A549 (cell line): ENCODE data around the gene SLCO2B1.

ENCODE experiments used
- CTCF ChIP-seq: fragments of >200 bp; sonication (Bioruptor Twin); formaldehyde crosslinking; IDR thresholded peaks from 3 replicates; pipeline ENCODE4 v1.5.1; 2016
- JUNB ChIP-seq: fragments of >200 bp; sonication (Bioruptor Twin); formaldehyde crosslinking; IDR thresholded peaks from 2 replicates; pipeline ENCODE4 v1.6.1; 2016
- MAFK ChIP-seq: fragments of 450-650 bp; IDR thresholded peaks from 2 replicates; pipeline ENCODE4 v1.6.1; 2014; ENCODE audit not compliant: partially characterized antibody
- POLR2A ChIP-seq: IDR thresholded peaks from 2 replicates; pipeline ENCODE4 v1.6.1; 2012; ENCODE audit warnings: mild to moderate bottlenecking, low read length
- RAD21 ChIP-seq, 2 experiments: fragments of >200 bp in 1 of 2; sonication (Bioruptor Twin) in 1 of 2; formaldehyde crosslinking in 1 of 2; IDR thresholded peaks in 1 of 2; conservative IDR thresholded peaks in 1 of 2; 2 replicates in 1 of 2; 3 replicates in 1 of 2; pipeline ENCODE4 v1.6.1; 2012 to 2018; ENCODE audit warnings: inconsistent platforms in 1 of 2
- ZFP36 ChIP-seq: fragments of 450-650 bp; IDR thresholded peaks from 2 replicates; pipeline ENCODE4 v1.6.1; 2014; ENCODE audit warnings: borderline replicate concordance; ENCODE audit not compliant: partially characterized antibody
- TF ChIP-seq, protein P1 (sequence below): IDR thresholded peaks from 2 replicates; pipeline ENCODE4 v1.6.1; 2012

- no peak for TF ChIP-seq CTCF
- no peak for TF ChIP-seq POLR2A
- no peak for TF ChIP-seq MAFK
- TF ChIP-seq JUNB: no peak
- no peak for TF ChIP-seq ZFP36
- TF ChIP-seq RAD21 (conservative IDR thresholded peaks at IDR 0.05 in 1 of 2, IDR thresholded peaks at IDR 0.05 in 1 of 2): no peak
- TF ChIP-seq, protein P1, sequence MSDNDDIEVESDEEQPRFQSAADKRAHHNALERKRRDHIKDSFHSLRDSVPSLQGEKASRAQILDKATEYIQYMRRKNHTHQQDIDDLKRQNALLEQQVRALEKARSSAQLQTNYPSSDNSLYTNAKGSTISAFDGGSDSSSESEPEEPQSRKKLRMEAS: no peak
These were observed 24.3 kb upstream of the SLCO2B1 start for GRCh38 chr11:75126564-75126963.
